ENCODE results near the gene SLC6A7.

DNA sequence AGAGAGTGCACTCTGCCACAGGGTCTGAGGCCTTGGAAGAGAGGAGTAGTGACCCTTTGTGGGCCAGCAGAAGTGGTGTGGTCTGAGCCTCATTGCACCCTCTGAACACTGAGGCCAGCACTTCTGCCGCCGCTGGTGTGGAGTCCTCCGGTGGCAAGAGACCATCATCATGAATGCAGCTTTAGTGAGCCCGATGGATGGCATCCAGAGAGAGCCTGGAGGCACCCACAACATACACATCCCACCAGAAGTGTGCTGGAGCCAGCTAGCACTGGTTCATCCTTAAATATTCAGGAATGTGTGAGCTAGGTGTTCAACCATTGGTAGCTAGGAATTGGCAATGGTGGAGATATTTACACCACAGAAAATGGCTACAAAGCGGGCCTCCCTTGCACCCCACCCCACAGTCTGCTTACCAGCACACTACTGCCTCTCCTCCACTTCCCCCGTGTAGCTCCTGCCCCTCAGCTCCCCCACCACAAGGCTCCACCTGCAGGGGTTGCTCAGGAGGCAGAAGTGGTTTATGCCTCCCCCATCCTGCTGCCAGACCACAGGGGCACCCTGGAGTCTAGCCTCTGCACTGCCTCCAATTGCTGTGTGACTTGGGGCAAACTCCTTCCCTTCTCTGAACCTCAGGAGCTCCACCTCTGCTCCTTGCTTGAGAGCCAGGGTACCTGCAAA is 16.4 kb downstream of the SLC6A7 start:
- TF ChIP-seq, protein P1, sequence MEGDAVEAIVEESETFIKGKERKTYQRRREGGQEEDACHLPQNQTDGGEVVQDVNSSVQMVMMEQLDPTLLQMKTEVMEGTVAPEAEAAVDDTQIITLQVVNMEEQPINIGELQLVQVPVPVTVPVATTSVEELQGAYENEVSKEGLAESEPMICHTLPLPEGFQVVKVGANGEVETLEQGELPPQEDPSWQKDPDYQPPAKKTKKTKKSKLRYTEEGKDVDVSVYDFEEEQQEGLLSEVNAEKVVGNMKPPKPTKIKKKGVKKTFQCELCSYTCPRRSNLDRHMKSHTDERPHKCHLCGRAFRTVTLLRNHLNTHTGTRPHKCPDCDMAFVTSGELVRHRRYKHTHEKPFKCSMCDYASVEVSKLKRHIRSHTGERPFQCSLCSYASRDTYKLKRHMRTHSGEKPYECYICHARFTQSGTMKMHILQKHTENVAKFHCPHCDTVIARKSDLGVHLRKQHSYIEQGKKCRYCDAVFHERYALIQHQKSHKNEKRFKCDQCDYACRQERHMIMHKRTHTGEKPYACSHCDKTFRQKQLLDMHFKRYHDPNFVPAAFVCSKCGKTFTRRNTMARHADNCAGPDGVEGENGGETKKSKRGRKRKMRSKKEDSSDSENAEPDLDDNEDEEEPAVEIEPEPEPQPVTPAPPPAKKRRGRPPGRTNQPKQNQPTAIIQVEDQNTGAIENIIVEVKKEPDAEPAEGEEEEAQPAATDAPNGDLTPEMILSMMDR (IDR thresholded peaks at IDR 0.05), result no peak
- no peak for TF ChIP-seq RFX5 (IDR thresholded peaks at IDR 0.05; ENCODE audit: low read length)
- TF ChIP-seq EP300 (IDR thresholded peaks at IDR 0.05; ENCODE audit: borderline replicate concordance in 1 of 2, low read depth in 1 of 2, low read length in 1 of 2), result no peak
- TF ChIP-seq EZH2phosphoT487 (IDR thresholded peaks at IDR 0.05; ENCODE audit: borderline replicate concordance, low read depth), result no peak
- TF ChIP-seq POLR2AphosphoS5 (IDR thresholded peaks at IDR 0.05; ENCODE audit: low read depth, low read length), result no peak
- TF ChIP-seq SMC3 (IDR thresholded peaks at IDR 0.05; ENCODE audit: low read depth, low read length), result no peak
- TF ChIP-seq, protein P2, sequence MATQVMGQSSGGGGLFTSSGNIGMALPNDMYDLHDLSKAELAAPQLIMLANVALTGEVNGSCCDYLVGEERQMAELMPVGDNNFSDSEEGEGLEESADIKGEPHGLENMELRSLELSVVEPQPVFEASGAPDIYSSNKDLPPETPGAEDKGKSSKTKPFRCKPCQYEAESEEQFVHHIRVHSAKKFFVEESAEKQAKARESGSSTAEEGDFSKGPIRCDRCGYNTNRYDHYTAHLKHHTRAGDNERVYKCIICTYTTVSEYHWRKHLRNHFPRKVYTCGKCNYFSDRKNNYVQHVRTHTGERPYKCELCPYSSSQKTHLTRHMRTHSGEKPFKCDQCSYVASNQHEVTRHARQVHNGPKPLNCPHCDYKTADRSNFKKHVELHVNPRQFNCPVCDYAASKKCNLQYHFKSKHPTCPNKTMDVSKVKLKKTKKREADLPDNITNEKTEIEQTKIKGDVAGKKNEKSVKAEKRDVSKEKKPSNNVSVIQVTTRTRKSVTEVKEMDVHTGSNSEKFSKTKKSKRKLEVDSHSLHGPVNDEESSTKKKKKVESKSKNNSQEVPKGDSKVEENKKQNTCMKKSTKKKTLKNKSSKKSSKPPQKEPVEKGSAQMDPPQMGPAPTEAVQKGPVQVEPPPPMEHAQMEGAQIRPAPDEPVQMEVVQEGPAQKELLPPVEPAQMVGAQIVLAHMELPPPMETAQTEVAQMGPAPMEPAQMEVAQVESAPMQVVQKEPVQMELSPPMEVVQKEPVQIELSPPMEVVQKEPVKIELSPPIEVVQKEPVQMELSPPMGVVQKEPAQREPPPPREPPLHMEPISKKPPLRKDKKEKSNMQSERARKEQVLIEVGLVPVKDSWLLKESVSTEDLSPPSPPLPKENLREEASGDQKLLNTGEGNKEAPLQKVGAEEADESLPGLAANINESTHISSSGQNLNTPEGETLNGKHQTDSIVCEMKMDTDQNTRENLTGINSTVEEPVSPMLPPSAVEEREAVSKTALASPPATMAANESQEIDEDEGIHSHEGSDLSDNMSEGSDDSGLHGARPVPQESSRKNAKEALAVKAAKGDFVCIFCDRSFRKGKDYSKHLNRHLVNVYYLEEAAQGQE (IDR thresholded peaks at IDR 0.05; ENCODE audit: low read depth, low read length), result no peak
- TF ChIP-seq JUND (IDR thresholded peaks at IDR 0.05), result no peak
- TF ChIP-seq TAF1 (IDR thresholded peaks at IDR 0.05; ENCODE audit: borderline replicate concordance, low read depth, low read length), result no peak
- TF ChIP-seq, protein P3, sequence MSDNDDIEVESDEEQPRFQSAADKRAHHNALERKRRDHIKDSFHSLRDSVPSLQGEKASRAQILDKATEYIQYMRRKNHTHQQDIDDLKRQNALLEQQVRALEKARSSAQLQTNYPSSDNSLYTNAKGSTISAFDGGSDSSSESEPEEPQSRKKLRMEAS (IDR thresholded peaks at IDR 0.05; ENCODE audit: low read depth), result no peak
- no peak for TF ChIP-seq GABPA (IDR thresholded peaks at IDR 0.05; ENCODE audit: low read depth)
- TF ChIP-seq SIN3A (IDR thresholded peaks at IDR 0.05; ENCODE audit: borderline replicate concordance, low read depth, low read length), result no peak
